GM19438 (cell line): Measurements from ENCODE around the gene HTR1A.

ENCODE experiments used
- ATAC-seq: cut with Tn5 transposase; IDR thresholded peaks from one replicate; pipeline ENCODE4 v1.9.1; 2021; ENCODE audit warnings: low read depth; ENCODE audit not compliant: unreplicated experiment

The HTR1A gene

DNA sequence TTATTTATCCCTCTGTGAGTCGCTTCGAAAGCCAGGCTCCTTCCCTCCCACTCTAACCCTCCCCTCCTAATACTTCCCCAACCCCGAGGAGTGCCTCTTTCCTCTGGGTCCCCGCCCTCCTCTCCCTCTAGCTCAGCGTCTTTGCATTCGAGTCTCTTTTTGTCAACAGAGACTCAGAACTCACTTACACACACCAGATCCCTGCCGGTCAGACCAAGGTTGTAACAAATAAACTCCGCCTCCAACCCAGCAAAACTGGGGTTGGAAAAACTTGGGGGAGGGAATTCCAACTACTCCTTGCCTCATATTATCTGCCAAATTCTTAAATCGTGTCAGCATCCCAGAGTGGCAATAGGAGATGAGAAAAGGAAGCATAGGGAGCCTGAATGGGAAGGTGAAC lies at the start of gene HTR1A:
Gene HTR1A, minus strand, starts transcription at position 167 of the 400 bp plus-strand sequence. CDS start 726 bp downstream, outside the sequence.
- no peak for ATAC-seq

DNA sequence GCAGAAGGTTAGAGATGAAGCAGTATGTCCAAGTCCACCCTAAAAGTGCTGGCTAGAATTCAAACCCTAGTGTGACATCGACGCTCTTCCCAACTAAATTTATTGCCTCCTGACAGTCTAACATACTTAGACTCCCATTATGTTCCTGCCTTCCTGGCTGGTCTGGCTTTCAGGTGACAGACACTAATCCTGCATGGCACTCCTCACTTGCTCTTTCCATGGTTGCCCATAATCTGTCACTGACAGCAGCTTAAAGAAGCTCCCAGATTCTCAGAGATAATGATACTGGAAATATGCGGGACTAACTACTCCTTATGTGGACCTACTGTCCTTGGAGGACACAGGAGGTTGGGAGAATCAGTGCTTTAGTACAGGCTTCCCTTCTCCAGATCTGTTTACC lies 41.7 kb upstream of the HTR1A start:
- ATAC-seq: no peak

DNA sequence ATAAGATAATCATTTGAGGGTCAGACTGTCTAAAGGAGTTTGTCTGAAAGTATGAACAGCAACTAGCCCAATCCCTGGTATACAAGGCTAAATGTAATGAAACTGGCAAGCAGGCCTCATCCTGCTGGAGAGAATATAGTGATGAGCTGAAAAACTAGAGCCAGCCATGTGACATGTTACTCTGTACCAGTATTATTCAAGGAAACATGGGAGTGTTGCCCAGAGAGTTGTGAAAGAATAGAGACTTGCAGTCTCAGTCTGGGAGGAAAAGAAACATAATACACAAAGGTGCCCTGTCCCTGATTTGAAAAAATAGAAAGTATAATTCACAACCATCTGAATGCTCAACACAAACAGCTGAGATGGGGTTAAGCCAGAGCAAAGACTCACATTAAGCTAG lies 37.9 kb upstream of the HTR1A start:
- ATAC-seq: no peak

DNA sequence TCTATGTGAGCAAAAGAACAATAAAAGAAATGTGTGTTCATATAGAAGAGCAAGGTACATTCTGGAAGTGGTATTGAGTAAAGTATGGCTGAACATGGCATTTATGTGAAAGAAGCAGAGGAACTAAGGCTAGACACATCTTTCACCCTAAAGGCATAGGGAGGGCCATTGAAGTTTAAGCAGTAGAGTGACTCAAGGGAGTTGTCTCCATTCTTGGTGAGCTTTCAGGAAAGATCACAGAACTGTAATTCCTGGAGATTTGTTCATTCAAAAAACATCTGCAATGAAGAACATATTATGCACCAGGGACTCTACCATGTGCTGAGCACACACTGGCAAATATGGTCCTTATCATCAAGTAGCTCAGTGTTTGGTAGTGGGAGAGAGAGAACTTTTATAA lies 24.8 kb upstream of the HTR1A start:
- ATAC-seq: no peak

- ATAC-seq: no peak
These were observed 19.6 kb upstream of the HTR1A start for GRCh38 chr5:63981864-63982263.

DNA sequence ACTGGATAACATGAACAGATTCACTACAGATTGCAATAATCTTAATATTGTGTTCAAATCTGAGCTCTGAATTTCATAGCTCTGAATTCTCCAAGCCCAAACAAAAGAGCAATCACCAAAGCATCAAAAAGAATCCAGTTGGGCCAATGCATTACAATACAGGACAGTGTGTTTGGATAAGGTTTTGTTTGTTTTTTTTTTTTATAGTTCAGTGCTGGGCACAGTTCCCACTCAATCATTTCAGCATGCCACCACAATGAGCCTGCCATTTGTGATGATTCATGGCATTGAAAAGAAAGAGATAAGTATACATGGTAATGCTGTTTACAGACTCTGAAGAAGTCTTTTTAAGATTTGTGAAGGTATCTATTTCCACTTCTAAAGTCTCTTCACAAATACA lies 1.7 kb upstream of the HTR1A start:
- no peak for ATAC-seq

DNA sequence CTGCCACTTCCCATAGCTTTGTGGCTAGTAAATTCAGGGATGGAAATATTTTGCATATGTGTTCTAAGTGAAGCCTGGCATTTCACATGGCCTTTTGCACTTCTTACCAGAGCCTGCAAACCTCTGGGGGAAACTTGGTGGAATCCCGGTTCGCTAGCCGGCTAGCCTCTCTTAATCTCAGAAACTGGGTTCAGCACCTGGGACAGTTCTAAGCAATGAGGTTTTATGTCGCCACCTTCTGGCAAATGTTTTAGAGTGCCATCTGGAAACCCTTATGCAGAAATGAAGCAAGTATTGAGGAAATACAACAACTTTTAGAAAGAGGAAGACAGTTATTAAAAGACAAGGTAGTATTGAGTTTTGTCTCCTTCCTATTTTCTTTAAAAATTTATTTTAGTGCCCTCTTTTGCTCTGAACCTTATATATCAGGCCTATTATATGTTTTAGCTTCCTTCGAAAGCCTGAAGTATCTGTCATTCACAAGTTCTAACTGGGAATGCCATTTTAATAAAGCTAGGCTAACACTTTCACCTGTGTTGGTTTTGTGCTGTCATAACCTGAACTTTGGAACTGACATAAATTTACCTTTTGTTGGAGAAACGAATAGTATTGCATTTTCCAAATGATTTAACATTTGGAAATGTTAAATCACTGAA lies 963 bp upstream of the HTR1A start:
- no peak for ATAC-seq

DNA sequence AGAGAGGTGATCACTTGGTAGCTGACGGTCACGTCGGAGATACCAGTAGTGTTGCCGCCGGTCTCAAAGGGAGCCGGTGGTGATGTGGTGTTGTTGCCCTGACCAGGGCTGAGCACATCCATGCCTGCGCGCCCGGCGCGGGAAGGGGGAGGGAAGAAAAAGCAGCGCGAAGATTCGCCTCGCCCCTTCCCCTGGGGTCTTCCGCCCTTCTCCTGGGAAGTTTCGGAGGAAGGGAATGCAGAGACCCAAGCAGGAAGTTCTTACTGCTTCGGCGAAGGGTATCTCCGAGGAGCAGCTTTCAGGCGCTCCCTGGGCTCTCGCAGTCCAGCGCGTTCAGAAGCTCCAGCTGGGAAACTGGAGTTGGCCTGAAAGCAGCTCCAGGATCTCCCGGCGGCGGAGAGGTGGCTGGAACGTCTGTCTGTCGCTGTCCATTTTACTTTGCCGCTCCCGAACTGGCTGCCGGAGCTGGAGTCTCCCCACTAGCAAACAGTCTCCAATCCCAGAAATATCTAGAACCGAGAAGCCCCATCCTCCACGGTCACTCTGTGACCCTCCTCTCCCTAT lies 565 bp downstream of the HTR1A start:
- no peak for ATAC-seq

DNA sequence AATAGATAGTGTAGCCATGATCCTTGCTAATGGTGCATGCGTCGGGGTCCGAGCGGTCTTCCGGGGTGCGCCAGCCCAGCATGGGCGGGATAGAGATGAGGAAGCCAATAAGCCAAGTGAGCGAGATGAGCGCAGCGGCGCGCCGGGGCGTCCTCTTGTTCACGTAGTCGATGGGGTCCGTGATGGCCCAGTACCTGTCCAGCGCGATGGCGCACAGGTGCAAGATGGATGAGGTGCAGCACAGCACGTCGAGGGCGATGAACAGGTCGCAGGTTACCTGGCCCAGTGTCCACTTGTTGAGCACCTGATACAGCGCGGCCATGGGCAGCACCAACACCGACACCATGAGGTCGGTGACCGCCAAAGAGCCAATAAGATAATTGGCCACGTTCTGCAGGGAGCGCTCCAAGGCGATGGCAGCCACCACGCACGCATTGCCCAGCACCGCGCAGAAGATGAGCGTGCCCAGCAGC lies 1.1 kb downstream of the HTR1A start:
- no peak for ATAC-seq

DNA sequence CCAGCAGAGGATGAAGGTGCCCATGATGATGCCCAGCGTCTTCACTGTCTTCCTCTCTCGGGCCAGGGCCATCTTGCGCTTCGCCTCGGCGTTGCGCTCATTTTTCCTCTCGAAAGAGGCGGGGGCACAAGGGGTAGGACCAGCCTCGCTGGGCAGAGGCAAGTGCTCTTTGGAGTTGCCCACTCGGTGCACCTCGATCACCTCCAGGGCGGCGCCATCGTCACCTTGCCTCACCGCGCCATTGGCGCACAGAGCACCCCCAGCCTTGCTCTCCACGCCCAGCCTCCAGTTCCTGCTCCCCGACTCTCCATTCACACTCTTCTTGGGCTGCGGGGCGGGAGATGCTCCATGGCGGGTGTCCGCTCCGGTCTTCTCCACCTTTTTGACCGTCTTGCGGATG lies 1.6 kb downstream of the HTR1A start:
- no peak for ATAC-seq

GRCh38 chr5:63959177-63959982 lies 2.9 kb downstream of the HTR1A start:
- ATAC-seq: no peak

DNA sequence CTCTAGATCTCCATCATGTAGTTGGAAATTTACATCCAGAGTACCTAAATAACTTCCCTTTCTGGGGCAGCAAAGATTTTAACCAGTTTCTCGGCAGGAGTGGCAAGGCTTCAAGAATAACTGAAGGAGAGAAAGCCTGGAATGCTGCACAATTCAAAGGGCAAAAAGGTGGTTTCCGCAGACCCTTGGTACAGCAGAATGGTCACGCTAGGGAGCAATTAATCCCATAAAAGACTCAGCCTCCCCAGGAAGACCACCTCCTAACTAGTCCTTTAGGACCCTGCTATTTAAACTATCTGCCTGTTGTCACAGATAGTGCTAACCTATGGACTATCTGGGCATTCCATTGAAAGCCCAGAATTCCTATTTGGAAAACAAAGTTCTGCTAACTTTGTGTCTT lies 3.6 kb downstream of the HTR1A start:
- no peak for ATAC-seq

- no peak for ATAC-seq
These were observed 4.6 kb downstream of the HTR1A start for GRCh38 chr5:63957617-63958016.

DNA sequence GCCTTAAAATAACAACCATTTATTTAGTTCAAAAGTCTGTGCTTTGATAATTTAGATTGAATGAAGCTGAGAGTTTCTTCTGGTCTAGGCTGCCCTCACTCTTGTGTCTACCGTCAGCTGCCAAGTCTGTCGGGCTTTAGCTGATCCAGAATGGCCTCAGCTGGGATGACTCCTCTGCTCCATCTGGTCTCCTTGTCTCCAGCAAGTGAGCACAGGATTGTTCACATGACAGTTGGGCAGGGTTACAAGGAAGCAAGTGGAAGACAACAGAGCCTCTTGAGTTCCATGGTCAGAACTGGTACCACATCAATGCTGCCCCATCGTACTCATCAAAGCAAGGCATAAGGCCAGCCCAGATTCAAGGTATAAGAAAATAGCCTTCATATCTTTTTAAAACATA lies 9.0 kb downstream of the HTR1A start:
- ATAC-seq: no peak

DNA sequence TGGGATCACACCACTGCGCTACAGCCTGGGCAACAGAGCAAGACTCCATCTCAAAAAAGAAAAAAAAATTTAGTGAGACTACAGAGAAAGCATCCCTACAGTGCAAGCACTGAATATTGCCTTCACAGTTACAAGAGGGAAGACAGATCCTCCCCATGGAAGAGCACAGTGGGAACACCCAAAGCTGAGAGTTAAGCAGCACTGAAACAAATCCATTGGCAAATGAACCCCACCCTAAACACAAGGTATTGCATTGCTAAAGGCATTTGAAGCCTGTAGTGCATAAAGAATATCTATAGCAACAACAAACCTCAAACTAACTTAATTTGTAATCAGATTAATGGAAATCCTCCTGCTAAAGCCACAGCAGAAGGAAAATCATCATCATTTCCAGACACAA lies 27.1 kb downstream of the HTR1A start:
- ATAC-seq: no peak

DNA sequence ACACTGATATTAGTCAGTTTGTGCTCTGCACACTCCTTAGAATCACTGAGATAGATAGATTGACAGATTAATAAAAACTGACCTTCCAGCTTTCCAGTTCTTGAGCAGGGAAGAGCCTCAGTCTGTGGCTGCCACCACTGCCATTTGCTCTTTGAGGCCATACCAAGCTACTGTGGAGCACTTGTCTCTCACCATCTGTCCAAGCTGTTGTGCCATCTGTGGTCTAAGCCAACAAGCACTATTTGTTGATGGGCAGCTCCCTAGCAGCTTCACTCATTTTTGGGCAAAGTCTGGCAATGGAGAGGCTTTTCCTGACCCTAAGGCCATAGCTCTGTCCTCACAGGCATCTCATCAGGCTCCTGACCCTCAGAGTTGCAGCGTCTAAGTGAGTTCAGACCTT lies 30.4 kb downstream of the HTR1A start:
- no peak for ATAC-seq

GRCh38 chr5:63928451-63928850 lies 33.8 kb downstream of the HTR1A start:
- no peak for ATAC-seq

DNA sequence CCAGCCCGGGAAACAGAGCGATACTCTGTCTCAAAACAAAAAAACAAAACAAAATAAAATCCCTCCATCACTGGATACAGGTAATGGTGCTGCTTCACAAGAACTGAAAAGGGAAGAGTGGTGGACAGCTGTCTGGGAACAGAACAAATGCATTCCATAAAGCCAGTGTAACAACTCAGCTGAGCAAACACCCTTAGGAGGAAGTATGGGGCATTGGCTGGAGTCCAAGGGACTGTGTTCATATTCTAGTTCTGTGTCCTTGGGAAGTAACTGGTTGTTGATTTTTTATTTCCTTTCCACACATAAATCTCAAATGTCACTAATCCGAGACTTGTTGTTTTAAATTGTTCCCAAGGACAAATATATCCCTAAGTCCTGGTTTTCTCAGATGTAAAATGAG lies 38.3 kb downstream of the HTR1A start:
- no peak for ATAC-seq

DNA sequence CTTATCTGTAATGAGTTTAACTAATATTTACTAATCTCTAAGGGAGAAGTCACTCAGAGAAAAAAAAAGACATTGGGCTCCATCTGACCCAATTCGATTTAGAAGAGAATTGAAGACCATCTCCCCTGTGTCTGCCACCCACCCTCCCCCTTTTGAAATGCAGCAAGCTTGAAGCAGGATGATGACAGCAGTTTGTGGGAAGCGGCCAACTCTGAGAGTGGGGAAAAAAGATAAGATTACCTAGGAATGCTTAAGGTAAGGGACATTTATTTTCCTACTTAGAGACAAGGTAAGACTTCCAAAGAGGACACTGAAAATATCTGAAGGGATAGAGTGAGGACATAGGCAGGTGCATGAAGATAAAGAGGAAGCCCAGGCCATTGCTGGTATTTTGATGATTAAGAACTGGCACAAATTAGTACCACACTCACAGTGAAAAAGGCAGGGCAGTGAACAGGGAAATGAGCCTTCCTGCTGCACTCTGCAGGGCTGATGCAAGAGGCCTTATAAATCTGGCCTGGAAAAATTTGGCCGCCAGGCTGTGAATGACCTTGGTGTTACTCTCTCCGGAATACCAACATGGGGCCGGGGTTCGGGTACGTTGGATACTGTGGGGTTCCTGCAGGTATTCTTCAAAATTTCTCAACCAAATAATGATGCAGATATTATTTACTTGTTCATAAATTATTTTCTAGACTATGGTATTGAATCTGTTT lies 42.3 kb downstream of the HTR1A start:
- ATAC-seq: no peak

GRCh38 chr5:63916786-63917185 lies 45.5 kb downstream of the HTR1A start:
- ATAC-seq: no peak

GRCh38 chr5:63911871-63912270 lies 50.4 kb downstream of the HTR1A start:
- ATAC-seq: no peak
